ENCODE measurements around the gene MAP3K20. TPM values are rescaled to one million over a fixed set of nuclear protein-coding genes. Genes with fewer than 3 reads are reported as not detected.
A peak's percentile ranks its signal among the peaks of the same experiment; 100 is the strongest.

The MAP3K20 gene
- total RNA-seq, 1 experiment from 2014 or later = 150 TPM

GRCh38 chr2:173151671-173152401, 76.2 kb downstream of the MAP3K20 start:
- no peaks in the 10 kb centered on the region for H3K27me3 Mint-ChIP-seq (ENCODE audit: insufficient read depth, unreplicated experiment)
- H3K4me3 Mint-ChIP-seq (ENCODE audit: unreplicated experiment) = peak overlapping the region; percentile 24
- H3K27ac Mint-ChIP-seq (ENCODE audit: low read depth, unreplicated experiment) = peak overlapping the region; percentile 91
- ChIA-PET CTCF (interaction anchor here (0.6 to 1.4 kb wide), 5 partner anchors 8 to 925 kb away, joined by 3 to 6 read pairs (median 5); no protein-coding TSS in a partner anchor), POLR2A (interaction anchor here (1.0 to 6.4 kb wide), 11 partner anchors 10 to 103 kb away, joined by 3 to 212 read pairs (median 12); no protein-coding TSS in a partner anchor)
- H3K36me3 Mint-ChIP-seq (ENCODE audit: insufficient read depth, unreplicated experiment) = peaks cover 40% of the 10 kb centered on the region
- TF ChIP-seq CTCF (IDR thresholded peaks at IDR 0.05; ENCODE audit: unreplicated experiment) = no peak
- peaks cover 5% of the 10 kb centered on the region for H3K9me3 Mint-ChIP-seq (ENCODE audit: unreplicated experiment)
- intact Hi-C loops (cut with micrococcal nuclease) = loop anchor here (2.0 to 5.0 kb wide), 2 partner anchors 35 to 75 kb away; no protein-coding TSS in a partner anchor
- peaks cover 56% of the 10 kb centered on the region for H3K4me1 Mint-ChIP-seq (ENCODE audit: insufficient read depth, unreplicated experiment)
- peak; percentile 92 for DNase-seq (ENCODE audit: unreplicated experiment)
- BruUV-seq (replicated peaks) = TSS peak; percentile 89

- ChIA-PET POLR2A (interaction anchor here (0.6 to 6.4 kb wide), 7 partner anchors 9 to 103 kb away, joined by 3 to 212 read pairs (median 8); no protein-coding TSS in a partner anchor), CTCF (no interaction called here)
- H3K27me3 Mint-ChIP-seq (ENCODE audit: insufficient read depth, unreplicated experiment) = no peaks in the 10 kb centered on the region
- H3K36me3 Mint-ChIP-seq (ENCODE audit: insufficient read depth, unreplicated experiment) = peaks cover 39% of the 10 kb centered on the region
- no peak overlapping the region for H3K4me3 Mint-ChIP-seq (ENCODE audit: unreplicated experiment)
- H3K9me3 Mint-ChIP-seq (ENCODE audit: unreplicated experiment) = peaks cover 5% of the 10 kb centered on the region
- TF ChIP-seq CTCF (IDR thresholded peaks at IDR 0.05; ENCODE audit: unreplicated experiment) = no peak
- BruUV-seq (replicated peaks) = no TSS peak
- intact Hi-C loops (cut with micrococcal nuclease) = loop anchor here (2.0 to 5.0 kb wide), 2 partner anchors 34 to 77 kb away; no protein-coding TSS in a partner anchor
- H3K4me1 Mint-ChIP-seq (ENCODE audit: insufficient read depth, unreplicated experiment) = peaks cover 60% of the 10 kb centered on the region
- DNase-seq (ENCODE audit: unreplicated experiment) = no peak
- H3K27ac Mint-ChIP-seq (ENCODE audit: low read depth, unreplicated experiment) = peak overlapping the region; percentile 91
Measured at GRCh38 chr2:173153301-173153885, 77.7 kb downstream of the MAP3K20 start.

GRCh38 chr2:173157676-173158293, 82.1 kb downstream of the MAP3K20 start:
- ChIA-PET POLR2A (interaction anchor here (0.6 to 10.3 kb wide), 16 partner anchors 9 to 131 kb away, joined by 3 to 134 read pairs (median 4); no protein-coding TSS in a partner anchor), CTCF (interaction anchor here (0.7 to 1.6 kb wide), 8 partner anchors 9 to 135 kb away, joined by 3 to 8 read pairs (median 4); no protein-coding TSS in a partner anchor)
- Mint-ChIP-seq H3K4me1 (ENCODE audit: insufficient read depth, unreplicated experiment) (peaks cover 58% of the 10 kb centered on the region), H3K27me3 (ENCODE audit: insufficient read depth, unreplicated experiment) (no peaks in the 10 kb centered on the region), H3K36me3 (ENCODE audit: insufficient read depth, unreplicated experiment) (peaks cover 50% of the 10 kb centered on the region), H3K4me3 (ENCODE audit: unreplicated experiment) (peak overlapping the region; percentile 1), H3K27ac (ENCODE audit: low read depth, unreplicated experiment) (peak overlapping the region; percentile 93), H3K9me3 (ENCODE audit: unreplicated experiment) (peaks cover 5% of the 10 kb centered on the region)
- no TSS peak for BruUV-seq (replicated peaks)
- DNase-seq (ENCODE audit: unreplicated experiment) = peak; percentile 60
- intact Hi-C loops (cut with micrococcal nuclease) = no loop called here
- TF ChIP-seq CTCF (IDR thresholded peaks at IDR 0.05; ENCODE audit: unreplicated experiment) = no peak

Measured in MCF 10A (cell line).